Activated CD4-positive, alpha-beta T cell treated with anti-CD3 and anti-CD28 coated beads for 24 hours (primary cell): ENCODE data around the gene PVALEF.

ENCODE experiments used
- DNase-seq, 2 donors: peaks; one replicate each; pipeline ENCODE4 v3.0.0-alpha.2; 2020; ENCODE audit warnings: low read depth in 2 of 2

Gene PVALEF

GRCh38 chr17:81128774-81129173, 36.5 kb upstream of the PVALEF start:
- no peak for DNase-seq

DNA sequence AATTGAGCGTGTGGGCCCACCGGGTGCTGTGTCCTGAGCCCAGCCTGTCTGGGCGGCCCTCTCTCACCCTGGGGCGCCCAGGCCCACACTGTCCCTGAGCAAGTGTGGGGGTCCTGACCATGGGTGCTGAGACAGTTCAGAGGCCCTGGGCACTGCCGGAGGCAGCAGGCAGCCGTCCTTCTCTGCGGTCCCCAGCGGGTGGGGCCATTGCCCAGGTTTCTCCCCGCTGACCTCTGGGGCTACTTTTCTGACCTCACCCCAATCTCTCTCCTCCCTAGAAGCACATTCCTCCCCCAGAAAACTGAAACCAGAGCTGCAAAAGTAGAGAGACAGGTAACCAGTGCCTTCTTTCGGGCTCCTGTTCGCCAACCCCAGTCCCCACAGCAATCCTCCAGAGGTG, 36.0 kb upstream of the PVALEF start:
- DNase-seq, result no peak

DNA sequence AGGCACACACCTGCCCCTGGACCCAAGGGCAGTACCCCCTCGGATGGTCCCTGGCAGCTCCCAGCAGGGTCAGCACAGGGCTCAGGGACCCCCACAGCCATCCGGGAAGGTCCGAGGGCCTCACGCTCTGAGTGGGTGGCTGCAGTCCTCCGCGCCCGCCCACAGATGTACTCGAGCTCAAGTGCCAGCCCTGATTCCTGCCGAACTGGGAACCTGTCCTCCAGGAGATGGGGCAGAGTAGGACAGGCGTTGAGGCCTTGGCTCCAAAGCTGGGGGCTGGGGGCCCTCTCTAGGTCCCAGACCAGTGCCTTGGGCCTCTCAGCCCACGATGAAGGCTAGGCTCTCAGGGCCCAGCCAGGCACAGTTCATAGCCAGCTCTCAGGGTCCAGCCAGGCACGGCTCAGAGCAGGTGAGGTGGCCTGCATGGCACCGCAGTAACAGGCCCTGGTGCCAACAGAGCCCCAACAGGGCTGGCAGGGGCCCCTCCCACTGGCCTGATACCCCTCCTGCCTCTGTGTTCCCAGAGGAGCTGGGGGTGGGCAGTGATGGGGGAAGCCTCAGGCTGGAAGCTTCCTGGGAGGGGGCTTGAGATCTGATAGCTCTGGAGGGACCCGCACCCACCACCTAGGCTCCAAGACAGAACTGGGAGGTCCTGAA, 35.5 kb upstream of the PVALEF start:
- DNase-seq, result no peak

- DNase-seq, result no peak
Observed at GRCh38 chr17:81130385-81131361, 34.6 kb upstream of the PVALEF start.

- no peak for DNase-seq
Observed at GRCh38 chr17:81131486-81132196, 33.7 kb upstream of the PVALEF start.

DNA sequence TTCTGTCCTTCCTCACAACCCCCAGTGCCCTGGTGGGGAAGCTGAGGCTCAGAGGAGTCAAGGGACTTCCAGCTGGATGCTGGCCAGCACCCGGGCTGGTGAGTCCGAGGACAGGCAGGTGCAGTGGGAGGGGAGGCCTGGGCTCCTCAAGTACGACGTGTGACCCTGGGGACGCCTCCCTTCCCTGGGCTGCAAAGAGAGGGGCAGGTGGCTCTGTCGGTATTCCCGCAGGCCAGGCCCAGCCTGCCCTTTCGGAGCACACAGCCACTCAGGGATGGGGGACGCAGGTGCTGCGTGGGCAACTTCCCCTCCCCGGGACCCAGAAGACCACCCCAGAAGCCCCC, 33.1 kb upstream of the PVALEF start:
- no peak for DNase-seq

DNA sequence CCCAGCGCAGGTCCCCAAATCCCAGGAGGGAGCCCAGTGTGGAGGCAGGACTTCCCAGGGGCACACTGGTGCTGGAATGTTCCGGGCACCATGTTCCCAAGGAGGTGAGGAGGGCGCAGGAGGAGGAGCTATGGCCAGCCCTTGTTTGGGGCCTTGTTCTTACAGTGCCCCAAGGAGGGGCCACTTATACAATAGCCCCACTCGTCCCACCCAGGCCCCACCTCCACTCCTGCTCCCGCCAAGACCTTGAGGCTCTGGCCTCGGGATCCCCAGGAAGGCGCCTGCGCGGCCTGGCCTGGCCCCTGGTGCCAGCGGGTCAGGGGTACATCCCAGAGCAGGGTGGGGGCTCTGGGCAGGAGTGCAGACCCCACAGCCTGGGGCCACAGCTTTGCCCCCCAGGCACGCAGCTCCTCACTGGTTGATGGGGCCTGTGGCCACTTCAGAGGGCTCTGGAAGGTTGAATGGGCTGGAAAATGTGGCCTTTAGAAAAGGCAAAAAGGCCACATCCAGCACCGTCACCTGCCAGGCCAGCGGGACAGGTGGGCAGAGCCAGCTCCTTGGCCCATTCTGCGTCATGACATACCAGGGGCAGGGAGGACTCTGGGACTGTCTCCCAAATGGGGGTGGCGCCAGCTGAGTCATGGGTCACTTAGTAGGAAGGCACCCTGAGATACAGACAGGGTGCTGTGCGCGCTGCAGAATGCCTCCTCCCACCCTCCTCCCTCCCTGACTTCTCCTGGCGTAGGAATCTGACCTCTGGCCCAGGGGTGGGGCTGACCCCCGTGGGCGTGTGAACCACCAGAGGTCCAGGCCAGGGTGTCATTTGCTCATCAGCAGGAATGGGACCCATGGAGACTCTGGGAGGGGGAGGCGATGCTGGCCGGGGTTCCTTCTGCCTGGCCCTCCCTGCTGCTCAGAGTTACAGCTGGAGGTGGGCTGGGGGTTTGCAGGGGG, 32.3 kb upstream of the PVALEF start:
- no peak for DNase-seq

DNA sequence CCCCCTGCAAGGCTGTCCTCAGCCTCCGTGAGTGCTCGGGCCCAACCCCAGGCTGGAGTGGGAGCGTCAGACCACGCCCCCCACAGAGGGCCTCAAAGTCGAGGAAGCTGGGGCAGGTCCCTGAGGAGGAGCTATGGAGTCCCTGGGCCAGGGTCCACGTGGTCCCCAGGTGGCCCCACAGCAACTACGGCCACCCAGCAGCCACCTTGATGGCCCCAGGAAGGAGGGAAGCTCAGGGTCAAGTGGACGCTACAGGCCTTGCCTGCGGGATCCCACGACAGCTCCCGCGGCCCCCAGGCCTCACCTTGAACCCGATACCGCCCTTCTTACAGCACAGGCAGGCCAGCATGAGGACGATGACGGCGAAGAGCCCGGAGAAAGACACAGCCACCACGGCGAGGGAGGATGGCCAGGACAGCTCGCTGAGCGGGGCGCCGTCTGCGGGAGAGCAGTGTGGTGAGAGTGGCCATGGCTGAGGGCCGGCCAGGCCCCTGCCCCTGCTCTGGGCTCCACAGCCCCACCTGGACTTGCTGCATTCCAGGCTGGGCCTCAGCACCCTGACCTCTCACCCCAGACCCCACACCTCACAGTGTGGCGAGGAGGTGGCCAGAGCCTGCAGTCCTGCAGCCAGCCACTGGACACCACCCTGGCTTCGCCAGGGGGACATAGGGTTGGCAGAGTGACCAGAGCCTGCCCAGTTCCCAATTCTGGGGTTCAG, 31.1 kb upstream of the PVALEF start:
- DNase-seq, result no peak

DNA sequence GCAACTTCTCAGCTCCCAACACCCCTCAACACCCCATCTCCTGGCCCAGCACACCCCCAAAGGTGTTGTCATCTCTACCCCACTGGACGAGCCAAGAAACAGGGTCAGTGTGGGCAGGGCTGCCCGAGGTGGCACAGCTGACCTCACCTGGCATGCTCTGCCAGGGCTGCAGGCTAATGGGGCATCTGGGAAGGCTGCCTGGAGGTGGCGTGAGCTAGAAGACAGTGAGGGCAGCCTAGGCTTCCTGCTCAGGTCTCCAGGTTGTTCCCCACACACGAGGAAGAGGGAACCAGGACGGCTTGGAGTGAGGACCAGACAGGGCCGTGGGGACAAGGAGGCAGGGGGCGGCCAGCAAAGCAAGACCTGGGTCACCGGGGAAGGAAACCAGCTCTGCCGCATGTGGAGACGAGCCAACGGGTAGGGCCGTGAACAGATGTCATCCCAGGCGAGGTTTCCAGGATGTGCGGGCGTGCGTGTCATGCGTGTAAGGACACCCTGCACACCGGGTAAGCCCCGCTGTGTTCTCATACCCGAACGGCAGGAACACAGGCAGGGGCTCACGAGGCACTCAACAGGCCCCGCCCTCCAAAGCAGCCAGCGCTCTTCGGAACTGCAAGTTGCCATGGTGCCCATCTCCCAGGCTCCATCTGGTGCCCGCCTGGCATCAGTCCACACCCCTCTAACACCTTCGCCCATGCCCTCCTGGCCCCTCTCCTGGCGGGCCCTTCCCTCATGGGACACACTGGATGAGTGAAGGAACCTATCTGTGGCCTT, 29.6 kb upstream of the PVALEF start:
- DNase-seq, result no peak

DNA sequence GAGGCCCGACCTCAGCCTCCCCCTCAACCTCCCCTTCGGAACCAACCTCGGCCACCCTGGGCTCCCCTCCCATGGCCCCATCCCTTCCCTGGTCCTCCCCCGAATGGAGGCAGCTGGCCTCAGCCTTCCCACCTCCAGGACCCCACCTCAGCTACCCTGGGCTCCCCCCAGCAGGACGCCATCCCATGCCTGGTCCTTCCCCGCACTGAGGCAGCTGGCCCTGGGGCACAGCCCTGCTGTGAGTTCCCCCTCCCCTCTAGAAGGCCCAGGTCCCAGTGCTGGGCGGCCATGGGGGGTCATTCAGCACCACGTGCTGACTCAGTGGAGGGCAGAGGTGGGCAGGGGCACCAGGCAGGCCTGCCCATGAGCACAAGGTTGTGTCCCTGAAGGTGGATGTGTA, 28.9 kb upstream of the PVALEF start:
- no peak for DNase-seq

DNA sequence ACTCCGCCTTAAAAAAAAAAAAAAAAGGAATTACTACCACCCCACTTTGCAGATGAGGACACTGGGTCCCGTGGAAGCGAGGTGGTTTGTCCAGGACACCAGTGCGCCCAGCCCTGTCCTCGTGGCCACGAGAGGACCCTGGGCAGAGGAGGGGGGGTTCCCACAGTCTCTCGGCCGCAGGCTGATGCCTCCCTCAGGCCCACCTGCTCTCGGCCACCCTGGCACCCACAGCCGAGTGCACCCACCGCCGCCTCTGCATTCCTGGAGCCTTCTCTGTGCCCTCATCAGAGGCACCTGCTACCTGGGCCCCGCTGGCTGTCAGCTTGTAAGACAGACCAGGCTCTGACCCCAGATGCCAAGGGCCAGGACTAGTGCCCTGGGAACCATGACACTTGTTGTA, 28.1 kb upstream of the PVALEF start:
- DNase-seq, result no peak

DNA sequence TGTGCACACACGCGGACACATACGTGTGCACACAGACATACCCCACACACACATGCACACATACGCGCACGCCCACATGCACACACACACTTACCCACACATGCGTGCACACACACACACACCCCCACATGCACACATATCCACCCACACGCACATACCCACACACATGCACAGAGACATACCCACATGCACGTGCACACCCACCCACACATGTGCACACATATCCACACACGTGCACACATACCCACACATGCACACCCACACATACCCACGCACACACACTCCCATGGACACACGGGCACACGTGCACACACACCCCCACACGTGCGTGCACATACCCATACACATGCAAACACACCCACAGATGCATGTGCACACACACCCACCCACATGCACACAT, 27.2 kb upstream of the PVALEF start:
- no peak for DNase-seq

DNA sequence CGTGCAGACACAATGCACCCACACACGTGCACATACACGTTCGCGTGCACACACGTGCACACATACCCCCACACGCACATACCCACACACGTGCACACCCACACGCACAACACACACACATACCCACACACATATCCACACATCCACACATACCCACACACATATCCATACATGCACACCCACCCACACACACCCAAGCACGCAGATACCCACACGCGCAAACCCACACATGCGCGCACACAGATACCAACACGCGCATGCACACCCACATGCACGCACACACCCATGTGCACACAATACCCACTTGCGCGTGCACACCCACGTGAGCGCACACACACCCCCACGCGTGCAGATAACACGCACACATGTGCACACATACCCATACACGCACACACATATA, 26.8 kb upstream of the PVALEF start:
- no peak for DNase-seq

DNA sequence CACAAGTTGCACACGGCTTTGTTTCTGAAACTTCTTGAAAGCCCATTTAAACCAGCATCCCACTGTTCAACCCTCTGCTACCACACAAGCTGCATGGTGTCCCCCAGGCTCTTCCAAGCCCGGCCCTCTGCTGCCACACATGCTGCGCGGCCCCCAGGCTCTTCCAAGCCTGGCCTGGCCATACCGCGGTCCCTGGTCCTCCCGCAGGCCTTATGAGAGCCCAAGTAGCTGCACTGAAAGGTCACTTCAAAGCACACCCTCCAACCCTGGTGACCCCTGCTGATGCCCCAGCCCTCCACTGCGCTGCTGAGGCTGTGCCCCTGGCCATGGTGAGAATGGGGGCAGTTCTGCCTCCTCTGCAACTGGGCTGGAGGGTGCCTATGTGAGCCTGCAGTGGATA, 25.9 kb upstream of the PVALEF start:
- no peak for DNase-seq

DNA sequence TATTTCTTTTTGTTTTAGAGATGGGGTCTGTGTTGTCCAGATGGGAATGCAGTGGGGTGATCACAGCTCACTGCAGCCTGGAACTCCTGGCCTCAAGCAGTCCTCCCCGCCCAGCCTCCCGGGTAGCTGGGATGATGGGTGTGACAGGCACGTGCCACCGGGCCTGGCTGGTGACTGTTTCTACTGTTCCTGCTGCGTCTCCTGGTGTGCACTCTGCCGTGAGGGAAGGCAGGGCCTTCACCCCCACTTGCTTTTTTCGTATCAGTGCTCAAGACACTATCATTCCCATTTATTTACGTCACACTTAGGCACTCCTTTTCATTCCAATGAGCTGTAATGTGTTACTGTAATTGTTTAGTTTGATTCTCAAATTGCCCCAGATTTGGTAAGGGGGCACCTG, 25.3 kb upstream of the PVALEF start:
- no peak for DNase-seq

- DNase-seq, result no peak
Observed at GRCh38 chr17:81140695-81141094, 24.6 kb upstream of the PVALEF start.

DNA sequence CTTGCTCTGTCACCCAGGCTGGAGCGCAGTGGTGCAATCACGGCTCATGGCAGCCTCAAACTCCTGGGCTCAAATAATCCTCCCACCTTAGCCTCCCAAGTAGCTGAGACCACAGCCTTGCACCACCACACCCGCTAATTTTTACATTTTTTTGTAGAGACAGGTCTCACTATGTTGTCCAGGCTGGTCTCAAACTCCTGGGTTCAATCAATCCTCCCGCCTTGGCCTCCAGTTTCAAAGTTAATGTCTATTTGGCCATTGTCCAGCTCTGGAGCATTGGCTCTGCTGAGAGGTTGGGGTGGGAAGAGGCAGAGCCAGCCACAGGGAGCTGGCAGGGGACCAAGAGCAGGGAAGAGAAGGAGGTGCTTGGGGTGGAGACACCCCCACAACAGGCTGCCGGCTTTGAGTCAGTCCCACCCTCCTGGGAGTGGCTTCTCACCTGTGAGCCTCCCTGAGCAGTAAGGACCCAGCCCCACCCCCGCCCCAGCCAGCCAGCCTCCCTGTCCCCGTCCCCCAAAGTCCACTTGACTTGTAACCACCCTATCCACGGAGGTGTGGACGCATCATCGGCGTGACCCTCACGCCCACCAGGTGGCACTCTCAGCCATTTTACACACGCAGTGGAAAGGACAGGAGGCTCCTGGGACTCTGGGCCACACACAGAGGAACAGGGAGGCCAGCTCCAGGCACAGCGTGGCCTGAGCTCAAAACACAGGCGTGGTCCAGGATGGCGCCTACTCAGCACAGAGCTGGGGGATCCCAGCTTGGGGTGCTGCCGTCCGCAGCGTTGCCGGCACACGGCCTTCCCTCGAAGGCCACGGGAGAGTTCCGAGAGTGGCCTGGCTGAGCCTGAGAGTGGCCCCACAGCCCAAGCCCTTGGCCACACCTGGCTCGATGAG, 22.8 kb upstream of the PVALEF start:
- peak; percentile 29 to 50 for DNase-seq

GRCh38 chr17:81143200-81143527, 22.1 kb upstream of the PVALEF start:
- no peak for DNase-seq

GRCh38 chr17:81143717-81144422, 21.4 kb upstream of the PVALEF start:
- DNase-seq, result no peak
